Motor neuron (in vitro differentiated cells): ENCODE results near the gene SLC66A2. TPM values are rescaled to one million over a fixed set of nuclear protein-coding genes. Genes with fewer than 3 reads are reported as not detected.

Experiments used
- ATAC-seq, 8 experiments: fragments of 200-7000 bp; cut with Tn5 transposase; replicated peaks in 6 of 8; 2 replicates each; pipeline ENCODE4 v1.8.0; 2021; ENCODE audit warnings: mild to moderate bottlenecking in 8 of 8, moderate library complexity in 8 of 8
- H3K27ac ChIP-seq, 2 donors: fragments of 250-450 bp; sonication (Bioruptor Pico); 2 replicates each; pipeline ENCODE4 v1.9.0; 2021; ENCODE audit warnings: antibody characterized with exemption in 2 of 2, mild to moderate bottlenecking in 2 of 2, moderate library complexity in 1 of 2
- H3K4me1 ChIP-seq, 2 donors: fragments of 250-450 bp; sonication (Bioruptor Pico); replicated peaks in 1 of 2; 2 replicates each; pipeline ENCODE4 v1.6.1; 2021; ENCODE audit warnings: antibody characterized with exemption in 2 of 2, mild to moderate bottlenecking in 2 of 2, moderate library complexity in 1 of 2
- H3K4me3 ChIP-seq, 5 donors: fragments of 250-450 bp; sonication (Bioruptor Pico); 2 replicates each; pipeline ENCODE4 v1.9.0; 2021; ENCODE audit warnings: antibody characterized with exemption in 5 of 5, mild to moderate bottlenecking in 5 of 5, moderate library complexity in 4 of 5
- WGBS, 10 experiments: fragments of 450-650 bp; shearing (Covaris generic); methylation state at CpG; one replicate each; pipeline ENCODE4 v1.0.0; 2022; 5-methylcytosine and 5-hydroxymethylcytosine counted together
- in situ Hi-C, 9 experiments: fragments of 400-800 bp; cut with MboI; loops; one replicate each; pipeline ENCODE4 v1.15.0; 2021; ENCODE audit warnings: low sequenced_read_pairs in 9 of 9, low pct_unique_long_range_greater_than_20kb in 2 of 9; ENCODE audit not compliant: unreplicated experiment in 9 of 9
- total RNA-seq, 8 experiments: library from RNA; unstranded; fragments of 300-600 nt; gene quantifications; 2 replicates each; pipeline versions ENCODE4 v1.2.3 to v1.2.4, GENCODE V29; 2022

Gene SLC66A2
- total RNA-seq, 8 experiments from 2014 or later, result 15.6 to 25.7 (median 18.9) TPM

DNA sequence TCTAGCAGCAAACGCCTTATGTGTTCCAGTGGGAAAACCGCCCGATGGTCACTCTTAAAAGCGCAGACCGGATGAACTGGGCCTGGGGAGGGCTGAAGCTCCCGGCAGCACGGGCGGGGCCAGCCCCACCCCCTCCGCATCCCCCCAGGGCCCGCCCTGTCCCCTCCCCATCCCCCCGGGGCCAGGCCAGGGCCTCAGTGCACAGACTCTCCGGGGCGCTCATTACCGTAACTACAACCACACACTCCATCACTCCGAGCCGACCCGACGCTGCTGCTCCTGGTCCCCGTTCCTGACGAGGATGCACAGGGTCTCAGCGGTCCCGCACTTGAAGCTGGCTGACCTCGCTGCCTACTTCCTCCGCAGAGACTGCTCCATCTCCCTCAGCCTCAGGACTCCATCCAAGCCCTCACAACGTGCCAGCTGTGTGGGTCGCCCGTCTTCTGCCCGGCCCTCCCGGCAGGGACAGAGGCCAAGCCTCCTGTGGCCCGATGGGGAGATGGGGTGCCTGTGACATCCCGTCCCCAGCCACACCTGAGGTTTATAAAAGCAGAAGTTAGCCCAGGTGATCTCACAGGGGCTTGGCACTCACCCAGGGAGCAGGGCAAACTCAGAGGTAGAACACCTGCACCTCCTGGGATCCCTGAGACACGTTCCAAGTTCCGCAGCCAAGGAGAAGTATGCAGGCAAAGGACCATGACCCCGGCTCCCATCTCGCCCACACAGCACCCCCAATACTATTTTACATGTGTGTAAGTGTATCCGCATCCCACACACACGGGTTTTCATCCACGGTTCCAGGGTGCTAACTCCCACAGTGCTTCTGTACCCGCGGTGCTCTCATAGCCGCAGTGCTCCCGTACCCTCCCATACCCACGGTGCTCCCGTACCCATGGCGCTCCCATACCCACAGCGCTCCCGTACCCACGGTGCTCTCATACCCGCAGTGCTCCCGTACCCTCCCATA, 36.0 kb downstream of the SLC66A2 start:
- in situ Hi-C loops, result no loop called here
- H3K4me1 ChIP-seq, result peaks cover 0 to 8% of the 10 kb centered on the region in 2 donors
- 86 to 100% (median 98%) methylated on average over 1 to 12 of the region's 50 CpGs; no CpG with 5 or more reads in 2 of the 10 experiments for WGBS, 10 experiments

DNA sequence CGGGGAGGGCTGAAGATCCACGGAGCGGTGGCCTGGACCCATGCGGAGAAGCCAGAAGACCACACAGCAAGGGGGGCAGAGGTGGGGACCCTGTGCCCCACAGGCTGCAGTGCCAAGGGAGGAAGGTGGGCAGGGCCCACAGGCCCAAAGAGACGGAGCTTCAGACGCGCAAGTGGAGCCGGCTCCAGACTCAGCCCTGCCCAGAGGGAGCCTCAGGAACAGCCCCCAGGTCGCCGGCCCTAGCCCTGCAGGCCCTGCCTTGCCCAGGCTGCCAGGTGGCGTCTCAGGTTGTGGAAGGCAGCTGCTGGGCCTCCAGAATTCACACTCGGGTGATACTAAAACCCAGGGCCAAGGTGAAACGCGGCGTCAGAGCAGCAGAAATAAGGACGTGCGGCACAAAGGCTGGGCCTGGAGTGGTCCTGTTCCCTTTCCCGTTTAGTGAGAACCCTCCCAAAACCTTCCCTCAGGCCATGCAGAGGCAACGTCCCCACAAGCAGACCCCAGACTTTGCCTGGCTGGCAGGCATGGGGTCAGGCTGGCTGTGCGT, 36.8 kb downstream of the SLC66A2 start:
- ATAC-seq, result no peak
- in situ Hi-C loops, result no loop called here
- Histone ChIP-seq H3K4me1 (peaks cover 0 to 8% of the 10 kb centered on the region in 2 donors), H3K27ac (no peak overlapping the region), H3K4me3 (no peak overlapping the region)
- WGBS, 10 experiments, result 80 to 100% methylated on average over 1 of the region's 20 CpGs; no CpG with 5 or more reads in 8 of the 10 experiments

More for the DNA sequence above, 36.0 kb downstream of the SLC66A2 start:
- no peak overlapping the region for H3K27ac ChIP-seq
- no peak overlapping the region for H3K4me3 ChIP-seq
- ATAC-seq, result no peak

DNA sequence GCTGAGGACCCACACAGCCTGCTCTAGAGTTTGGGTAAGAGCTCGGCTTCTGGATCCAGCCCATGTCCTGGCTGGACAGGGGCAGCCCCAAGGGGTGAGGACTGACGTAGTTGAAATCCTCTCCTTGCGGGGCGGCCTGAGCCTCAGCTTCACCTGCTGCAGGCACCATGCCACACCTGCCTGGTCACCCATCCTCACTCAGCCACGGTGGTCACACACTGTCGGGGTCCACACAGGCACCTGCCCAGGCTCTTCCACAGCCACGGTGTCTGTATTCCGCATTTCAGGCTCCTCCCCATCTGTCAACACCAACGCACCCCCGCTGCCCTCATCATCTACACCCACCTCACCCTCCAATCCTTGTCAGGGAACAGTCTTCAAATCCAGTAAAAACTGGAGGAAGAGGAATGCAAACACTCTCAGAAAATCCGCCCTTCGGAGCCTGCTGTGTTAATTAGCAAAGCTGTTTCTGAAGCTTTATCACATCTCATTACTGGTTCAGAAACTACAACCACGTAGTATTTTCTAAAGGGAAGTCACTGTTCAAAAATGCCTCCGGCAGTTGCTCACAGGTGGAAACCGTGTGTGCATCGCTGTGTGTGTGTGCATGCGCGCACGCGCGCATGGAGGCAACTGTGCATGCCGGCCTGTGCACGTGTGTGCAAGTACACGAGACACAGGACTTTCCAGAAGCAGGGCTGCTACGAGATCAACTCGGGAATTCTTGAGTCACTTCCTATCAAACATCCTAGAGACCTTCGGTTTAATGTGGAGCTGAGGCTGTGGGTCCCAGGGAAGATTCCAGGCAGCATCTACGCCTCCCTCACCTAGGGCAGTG, 38.2 kb downstream of the SLC66A2 start:
- no peak for ATAC-seq
- H3K27ac ChIP-seq, result no peak overlapping the region
- 75 to 100% (median 92%) methylated on average over 3 to 20 of the region's 28 CpGs; no CpG with 5 or more reads in 2 of the 10 experiments for WGBS, 10 experiments

DNA sequence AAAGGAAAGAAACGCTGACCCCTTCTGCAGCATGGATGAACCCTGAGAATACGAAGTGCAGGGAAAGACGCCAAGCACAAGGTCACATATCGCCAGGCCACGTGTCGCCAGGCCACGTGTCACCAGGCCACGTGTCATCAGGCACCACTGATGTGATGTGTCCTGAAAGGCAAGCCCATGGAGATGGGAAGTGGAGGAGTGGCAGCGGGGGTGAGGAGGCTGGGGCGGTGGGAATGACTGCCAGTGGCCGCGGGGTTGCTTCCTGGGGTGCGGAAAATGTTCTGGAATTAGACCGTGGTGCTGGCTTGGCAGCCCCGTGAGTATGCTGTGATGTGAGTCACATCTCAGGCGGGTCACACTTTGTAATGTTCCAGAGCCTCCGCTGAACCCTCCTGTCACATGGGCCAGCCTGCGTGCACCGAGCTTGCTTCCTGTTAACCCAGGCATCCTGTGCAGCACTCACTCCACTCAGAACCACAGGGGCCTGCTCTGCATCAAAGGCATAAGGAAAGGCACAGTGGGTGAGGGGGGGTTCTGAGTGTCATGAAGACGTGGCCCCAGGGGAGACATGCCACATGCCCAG, 39.0 kb downstream of the SLC66A2 start:
- H3K27ac ChIP-seq, result no peak overlapping the region
- peaks cover 0 to 8% of the 10 kb centered on the region in 2 donors for H3K4me1 ChIP-seq
- peak in 2 of 8 experiments; percentile 4 to 7 for ATAC-seq
- in situ Hi-C loops, result no loop called here
- no peak overlapping the region for H3K4me3 ChIP-seq
- 40 to 91% (median 86%) methylated on average over 1 to 7 of the region's 20 CpGs; no CpG with 5 or more reads in 2 of the 10 experiments for WGBS, 10 experiments

More for the DNA sequence above, 38.2 kb downstream of the SLC66A2 start:
- H3K4me1 ChIP-seq, result peaks cover 0 to 8% of the 10 kb centered on the region in 2 donors
- H3K4me3 ChIP-seq, result no peak overlapping the region
- in situ Hi-C loops, result no loop called here

DNA sequence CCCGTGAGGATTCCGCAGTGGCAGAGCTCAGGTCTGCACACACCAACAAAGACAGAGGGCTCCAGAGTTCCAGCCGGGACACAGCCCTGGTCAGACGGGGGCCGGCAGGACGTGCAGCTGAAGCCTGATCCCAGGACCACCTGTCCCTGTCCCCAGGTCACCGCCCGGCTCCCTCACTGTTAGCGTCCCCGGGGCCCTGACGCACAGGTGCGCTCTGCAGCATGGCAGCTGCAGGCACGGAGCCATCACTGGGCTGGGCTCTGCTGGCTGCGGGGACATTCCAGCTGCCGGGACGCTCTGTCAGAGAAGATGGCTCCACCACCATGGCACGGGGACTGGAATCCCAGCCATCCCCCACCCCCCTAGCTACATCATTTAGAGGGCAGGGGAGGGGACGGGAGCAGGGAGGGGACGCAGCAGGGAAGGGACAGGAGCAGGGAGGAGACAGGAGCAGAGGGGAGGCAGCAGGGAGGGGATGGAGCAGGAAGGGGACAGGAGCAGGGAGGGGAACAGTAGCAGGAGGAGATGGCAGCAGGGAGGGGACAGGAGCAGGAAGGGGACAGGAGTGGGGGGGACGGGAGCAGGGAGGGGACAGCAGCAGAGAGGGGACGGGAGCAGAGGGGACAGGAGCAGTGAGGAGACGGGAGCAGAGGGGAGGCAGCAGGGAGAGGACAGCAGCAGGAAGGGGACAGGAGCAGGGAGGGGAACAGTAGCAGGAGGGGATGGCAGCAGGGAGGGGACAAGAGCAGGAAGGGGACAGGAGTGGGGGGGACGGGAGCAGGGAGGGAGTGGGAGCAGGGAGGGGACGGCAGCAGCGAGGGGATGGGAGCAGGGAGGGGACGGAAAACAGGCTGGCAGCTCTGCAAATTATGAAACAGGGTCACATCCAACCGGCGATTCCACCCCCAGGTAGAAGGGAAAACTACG, 39.8 kb downstream of the SLC66A2 start:
- no peak overlapping the region for H3K4me3 ChIP-seq
- peaks cover 0 to 8% of the 10 kb centered on the region in 2 donors for H3K4me1 ChIP-seq
- 100% methylated on average over 1 to 3 of the region's 29 CpGs; no CpG with 5 or more reads in 8 of the 10 experiments for WGBS, 10 experiments
- peak overlapping the region; percentile 11 to 26 for H3K27ac ChIP-seq
- ATAC-seq, result peak in 5 of 8 experiments; percentile 90 to 97 (median 95)
- in situ Hi-C loops, result no loop called here

DNA sequence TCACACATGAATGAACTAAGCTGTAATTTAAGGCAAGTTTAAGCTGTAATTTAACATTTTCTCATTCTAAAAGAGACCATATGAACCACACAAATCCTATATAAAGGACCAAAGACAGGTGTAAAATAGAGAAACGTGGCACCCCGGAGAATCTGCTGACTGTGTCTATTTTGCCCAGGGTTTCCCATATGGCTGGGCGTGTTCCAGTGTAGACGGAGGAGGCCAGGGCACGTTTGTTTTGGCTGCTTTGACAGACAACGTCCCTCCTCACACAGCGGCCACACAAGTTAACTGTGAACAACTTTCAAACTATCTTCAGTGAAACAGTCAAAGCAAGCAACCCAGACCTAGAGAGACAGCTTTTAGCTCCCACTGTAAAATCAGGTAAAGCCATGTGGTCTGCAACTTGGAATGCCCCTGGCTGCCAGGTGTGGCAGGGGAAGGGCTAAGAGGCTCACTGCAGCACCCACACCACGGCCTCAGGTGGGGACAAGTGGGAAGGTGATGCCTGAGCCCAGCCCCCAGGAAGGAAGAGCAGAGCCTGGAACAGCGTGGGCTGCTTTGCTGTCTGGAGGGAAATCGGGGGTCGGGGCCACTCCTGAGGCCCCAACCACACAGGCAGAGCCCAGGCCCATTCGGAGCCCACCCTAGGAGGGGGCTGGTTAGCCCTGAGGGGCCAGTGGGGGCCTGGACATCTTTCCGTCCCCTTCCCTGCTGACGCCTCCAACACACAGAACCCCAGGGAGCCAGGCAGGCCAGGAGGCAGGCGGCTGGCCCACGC, 40.7 kb downstream of the SLC66A2 start:
- Histone ChIP-seq H3K4me1 (peaks cover 0 to 8% of the 10 kb centered on the region in 2 donors), H3K27ac (peak overlapping the region; percentile 11 to 26), H3K4me3 (no peak overlapping the region)
- WGBS, 10 experiments, result 80 to 93% (median 90%) methylated on average over 3 to 8 of the region's 16 CpGs; no CpG with 5 or more reads in 4 of the 10 experiments
- ATAC-seq, result no peak
- in situ Hi-C loops, result no loop called here

DNA sequence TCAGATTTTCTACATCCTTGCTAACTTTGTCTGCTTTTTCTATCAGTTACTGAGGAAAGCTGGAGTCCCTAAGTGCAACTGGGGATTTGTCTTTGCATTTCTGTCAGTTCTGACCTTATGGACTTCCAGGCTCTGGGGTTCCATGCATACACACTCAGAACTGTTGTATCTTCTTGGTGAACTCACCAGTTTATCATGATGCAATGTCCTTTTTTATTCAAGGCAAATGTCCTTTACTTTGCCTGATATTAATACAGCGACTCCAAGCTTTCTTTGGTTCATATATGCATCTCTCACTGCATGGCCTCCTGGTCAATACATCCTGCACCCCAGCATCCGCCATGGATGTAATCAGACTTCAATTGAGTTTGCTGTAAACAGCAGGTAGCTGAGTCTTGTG, 44.7 kb downstream of the SLC66A2 start:
- ATAC-seq, result no peak
- Histone ChIP-seq H3K4me3 (no peak overlapping the region), H3K4me1 (peaks cover 0 to 3% of the 10 kb centered on the region in 2 donors), H3K27ac (no peak overlapping the region)
- WGBS, 10 experiments, result 92 to 100% (median 100%) methylated on average over 1 to 2 of the region's 2 CpGs; no CpG with 5 or more reads in 1 of the 10 experiments
- in situ Hi-C loops, result no loop called here

DNA sequence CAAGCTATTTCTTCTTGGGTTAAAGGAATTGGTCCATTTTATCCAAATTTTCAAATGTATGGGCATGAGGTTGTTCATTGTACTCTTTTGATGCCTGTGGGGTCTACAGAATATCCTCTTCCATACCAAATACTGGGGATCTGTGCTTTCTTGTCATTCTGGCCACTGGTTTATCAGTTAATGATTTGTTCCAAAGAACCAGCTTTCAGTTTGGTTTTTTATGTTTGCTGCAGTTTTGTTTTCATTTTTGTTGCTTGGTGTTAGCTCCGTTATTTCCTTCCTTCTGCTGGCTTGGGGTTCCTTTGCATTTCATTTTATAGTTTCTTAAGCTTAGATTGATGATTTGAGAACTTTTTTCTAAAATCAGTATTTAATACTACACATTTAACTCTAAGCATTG, 45.5 kb downstream of the SLC66A2 start:
- 33 to 93% (median 88%) methylated on average over 1 of the region's 1 CpG; no CpG with 5 or more reads in 3 of the 10 experiments for WGBS, 10 experiments

DNA sequence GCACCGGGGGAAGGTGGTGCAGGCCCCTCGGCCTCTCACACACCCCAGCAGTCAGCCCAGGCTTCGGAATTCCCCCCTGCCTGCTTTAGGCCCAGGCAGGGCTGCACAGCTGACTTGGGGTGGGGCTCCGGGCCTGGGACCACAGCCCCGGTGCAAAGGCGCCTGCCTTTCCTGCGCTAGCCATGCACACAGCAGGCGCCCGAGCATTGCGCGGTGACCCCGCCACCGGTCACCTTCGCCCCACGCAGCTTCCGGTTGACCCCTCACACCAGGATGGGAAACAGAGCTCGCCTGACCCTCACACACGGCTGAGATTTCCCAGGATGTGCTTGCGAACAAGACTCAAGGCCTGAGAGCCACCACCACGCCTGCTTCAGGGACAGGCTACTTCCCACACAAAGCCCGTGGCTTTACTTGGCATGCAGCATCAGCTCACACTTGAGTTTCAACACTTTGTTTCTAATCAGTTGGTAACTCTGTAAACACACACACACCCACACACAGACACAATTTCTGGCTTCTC, 46.0 kb downstream of the SLC66A2 start:
- peak in 1 of 8 experiments; percentile 34 for ATAC-seq
- in situ Hi-C loops, result no loop called here
- H3K27ac ChIP-seq, result no peak overlapping the region
- no peaks in the 10 kb centered on the region for H3K4me1 ChIP-seq
- WGBS, 10 experiments, result 70 to 100% (median 89%) methylated on average over 1 to 13 of the region's 21 CpGs; no CpG with 5 or more reads in 4 of the 10 experiments
- no peak overlapping the region for H3K4me3 ChIP-seq

More for the DNA sequence above, 45.5 kb downstream of the SLC66A2 start:
- in situ Hi-C loops, result no loop called here
- H3K4me1 ChIP-seq, result no peaks in the 10 kb centered on the region
- ATAC-seq, result no peak
- H3K4me3 ChIP-seq, result no peak overlapping the region
- no peak overlapping the region for H3K27ac ChIP-seq

DNA sequence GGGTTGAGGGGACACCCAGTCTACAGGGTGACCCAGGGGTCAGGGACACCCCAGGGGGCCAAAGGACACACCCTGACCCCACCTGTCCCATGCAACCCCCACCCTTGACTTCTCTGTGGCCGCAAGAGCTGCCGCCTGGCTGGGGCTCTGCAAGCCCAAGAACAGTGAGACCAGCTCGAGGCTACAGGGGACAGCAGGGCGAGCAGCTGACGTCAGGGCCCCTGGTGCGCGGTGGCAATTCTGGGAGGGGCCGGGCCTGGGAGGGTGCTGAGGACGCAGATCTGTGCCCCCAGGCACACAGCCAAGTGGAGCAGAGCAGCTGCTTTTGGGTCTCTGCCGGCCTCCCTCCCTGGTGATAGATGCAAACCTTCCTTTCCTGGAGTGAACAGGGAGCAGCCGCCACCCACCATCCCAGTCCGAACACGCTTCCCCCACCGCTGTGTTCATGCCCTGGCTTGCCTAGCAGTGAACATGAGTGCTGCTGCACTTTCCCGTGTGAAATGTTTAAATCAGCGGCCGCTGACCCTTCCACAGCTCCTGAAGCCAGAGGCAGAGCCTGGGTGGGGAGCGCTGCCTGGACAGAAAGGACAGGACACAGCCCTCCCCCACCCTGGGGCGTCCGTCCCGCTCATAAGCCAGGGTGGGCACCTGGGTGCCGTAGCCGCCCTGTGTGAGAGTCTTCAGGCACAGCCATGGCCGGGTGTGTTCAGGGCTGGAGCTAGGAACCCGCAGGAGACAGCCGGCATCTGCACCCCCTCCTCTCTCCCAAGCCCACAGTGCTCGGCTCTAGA, 46.9 kb downstream of the SLC66A2 start:
- H3K4me1 ChIP-seq, result no peaks in the 10 kb centered on the region
- WGBS, 10 experiments, result 84 to 100% (median 98%) methylated on average over 2 to 12 of the region's 27 CpGs; no CpG with 5 or more reads in 5 of the 10 experiments
- peak in 4 of 8 experiments; percentile 18 to 68 (median 25) for ATAC-seq
- in situ Hi-C loops, result no loop called here
- H3K4me3 ChIP-seq, result no peak overlapping the region
- no peak overlapping the region for H3K27ac ChIP-seq
